ENCODE measurements around the gene NDRG3. TPM values are rescaled to one million over a fixed set of nuclear protein-coding genes. Genes with fewer than 3 reads are reported as not detected.

The NDRG3 gene
- polyA plus RNA-seq, 1 donor from 2014 or later, result 61.0 TPM

- no peak overlapping the region for H3K4me3 ChIP-seq (ENCODE audit: low read length)
- no peaks in the 10 kb centered on the region for H4K20me1 ChIP-seq (ENCODE audit: insufficient read depth)
- H3K9me3 ChIP-seq (ENCODE audit: low read length), result no peaks in the 10 kb centered on the region
- H3K4me2 ChIP-seq (ENCODE audit: low read length), result no peak overlapping the region
- H3K9me2 ChIP-seq (ENCODE audit: insufficient read depth, low read length), result no peaks in the 10 kb centered on the region
- H3K79me2 ChIP-seq (replicated peaks; ENCODE audit: insufficient read depth, low read length), result no peaks in the 10 kb centered on the region
- H2AFZ ChIP-seq (ENCODE audit: low read depth, low read length), result no peak overlapping the region
- no peaks in the 10 kb centered on the region for H3F3A ChIP-seq (ENCODE audit: insufficient read depth, low read length, poor library complexity, severe bottlenecking)
- H3K36me3 ChIP-seq (ENCODE audit: insufficient read depth, low read length), result no peaks in the 10 kb centered on the region
- H3K27ac ChIP-seq (ENCODE audit: low read length), result no peak overlapping the region
- no peak overlapping the region for H3K9ac ChIP-seq (ENCODE audit: low read length)
- no peaks in the 10 kb centered on the region for H3K27me3 ChIP-seq (ENCODE audit: insufficient read depth, low read depth, low read length)
- TF ChIP-seq RAD21 (conservative IDR thresholded peaks at IDR 0.05) (no peak), SMC3 (conservative IDR thresholded peaks at IDR 0.05; ENCODE audit: poor library complexity) (no peak), EZH2 (IDR thresholded peaks at IDR 0.05; ENCODE audit: borderline replicate concordance, insufficient read depth, low read length, poor library complexity, severe bottlenecking) (no peak), MXI1 (conservative IDR thresholded peaks at IDR 0.05; ENCODE audit: poor library complexity, severe bottlenecking) (no peak), EP300 (conservative IDR thresholded peaks at IDR 0.05; ENCODE audit: poor library complexity, severe bottlenecking) (no peak), TAF1 (IDR thresholded peaks at IDR 0.05; ENCODE audit: low read depth) (no peak)
- TF ChIP-seq, protein P1, sequence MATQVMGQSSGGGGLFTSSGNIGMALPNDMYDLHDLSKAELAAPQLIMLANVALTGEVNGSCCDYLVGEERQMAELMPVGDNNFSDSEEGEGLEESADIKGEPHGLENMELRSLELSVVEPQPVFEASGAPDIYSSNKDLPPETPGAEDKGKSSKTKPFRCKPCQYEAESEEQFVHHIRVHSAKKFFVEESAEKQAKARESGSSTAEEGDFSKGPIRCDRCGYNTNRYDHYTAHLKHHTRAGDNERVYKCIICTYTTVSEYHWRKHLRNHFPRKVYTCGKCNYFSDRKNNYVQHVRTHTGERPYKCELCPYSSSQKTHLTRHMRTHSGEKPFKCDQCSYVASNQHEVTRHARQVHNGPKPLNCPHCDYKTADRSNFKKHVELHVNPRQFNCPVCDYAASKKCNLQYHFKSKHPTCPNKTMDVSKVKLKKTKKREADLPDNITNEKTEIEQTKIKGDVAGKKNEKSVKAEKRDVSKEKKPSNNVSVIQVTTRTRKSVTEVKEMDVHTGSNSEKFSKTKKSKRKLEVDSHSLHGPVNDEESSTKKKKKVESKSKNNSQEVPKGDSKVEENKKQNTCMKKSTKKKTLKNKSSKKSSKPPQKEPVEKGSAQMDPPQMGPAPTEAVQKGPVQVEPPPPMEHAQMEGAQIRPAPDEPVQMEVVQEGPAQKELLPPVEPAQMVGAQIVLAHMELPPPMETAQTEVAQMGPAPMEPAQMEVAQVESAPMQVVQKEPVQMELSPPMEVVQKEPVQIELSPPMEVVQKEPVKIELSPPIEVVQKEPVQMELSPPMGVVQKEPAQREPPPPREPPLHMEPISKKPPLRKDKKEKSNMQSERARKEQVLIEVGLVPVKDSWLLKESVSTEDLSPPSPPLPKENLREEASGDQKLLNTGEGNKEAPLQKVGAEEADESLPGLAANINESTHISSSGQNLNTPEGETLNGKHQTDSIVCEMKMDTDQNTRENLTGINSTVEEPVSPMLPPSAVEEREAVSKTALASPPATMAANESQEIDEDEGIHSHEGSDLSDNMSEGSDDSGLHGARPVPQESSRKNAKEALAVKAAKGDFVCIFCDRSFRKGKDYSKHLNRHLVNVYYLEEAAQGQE (IDR thresholded peaks at IDR 0.05; ENCODE audit: borderline replicate concordance), result no peak
- TF ChIP-seq, protein P2, sequence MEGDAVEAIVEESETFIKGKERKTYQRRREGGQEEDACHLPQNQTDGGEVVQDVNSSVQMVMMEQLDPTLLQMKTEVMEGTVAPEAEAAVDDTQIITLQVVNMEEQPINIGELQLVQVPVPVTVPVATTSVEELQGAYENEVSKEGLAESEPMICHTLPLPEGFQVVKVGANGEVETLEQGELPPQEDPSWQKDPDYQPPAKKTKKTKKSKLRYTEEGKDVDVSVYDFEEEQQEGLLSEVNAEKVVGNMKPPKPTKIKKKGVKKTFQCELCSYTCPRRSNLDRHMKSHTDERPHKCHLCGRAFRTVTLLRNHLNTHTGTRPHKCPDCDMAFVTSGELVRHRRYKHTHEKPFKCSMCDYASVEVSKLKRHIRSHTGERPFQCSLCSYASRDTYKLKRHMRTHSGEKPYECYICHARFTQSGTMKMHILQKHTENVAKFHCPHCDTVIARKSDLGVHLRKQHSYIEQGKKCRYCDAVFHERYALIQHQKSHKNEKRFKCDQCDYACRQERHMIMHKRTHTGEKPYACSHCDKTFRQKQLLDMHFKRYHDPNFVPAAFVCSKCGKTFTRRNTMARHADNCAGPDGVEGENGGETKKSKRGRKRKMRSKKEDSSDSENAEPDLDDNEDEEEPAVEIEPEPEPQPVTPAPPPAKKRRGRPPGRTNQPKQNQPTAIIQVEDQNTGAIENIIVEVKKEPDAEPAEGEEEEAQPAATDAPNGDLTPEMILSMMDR (IDR thresholded peaks at IDR 0.05; ENCODE audit: poor library complexity, severe bottlenecking), result no peak
Measured at GRCh38 chr20:36633285-36633772, 112.6 kb downstream of the NDRG3 start.

DNA sequence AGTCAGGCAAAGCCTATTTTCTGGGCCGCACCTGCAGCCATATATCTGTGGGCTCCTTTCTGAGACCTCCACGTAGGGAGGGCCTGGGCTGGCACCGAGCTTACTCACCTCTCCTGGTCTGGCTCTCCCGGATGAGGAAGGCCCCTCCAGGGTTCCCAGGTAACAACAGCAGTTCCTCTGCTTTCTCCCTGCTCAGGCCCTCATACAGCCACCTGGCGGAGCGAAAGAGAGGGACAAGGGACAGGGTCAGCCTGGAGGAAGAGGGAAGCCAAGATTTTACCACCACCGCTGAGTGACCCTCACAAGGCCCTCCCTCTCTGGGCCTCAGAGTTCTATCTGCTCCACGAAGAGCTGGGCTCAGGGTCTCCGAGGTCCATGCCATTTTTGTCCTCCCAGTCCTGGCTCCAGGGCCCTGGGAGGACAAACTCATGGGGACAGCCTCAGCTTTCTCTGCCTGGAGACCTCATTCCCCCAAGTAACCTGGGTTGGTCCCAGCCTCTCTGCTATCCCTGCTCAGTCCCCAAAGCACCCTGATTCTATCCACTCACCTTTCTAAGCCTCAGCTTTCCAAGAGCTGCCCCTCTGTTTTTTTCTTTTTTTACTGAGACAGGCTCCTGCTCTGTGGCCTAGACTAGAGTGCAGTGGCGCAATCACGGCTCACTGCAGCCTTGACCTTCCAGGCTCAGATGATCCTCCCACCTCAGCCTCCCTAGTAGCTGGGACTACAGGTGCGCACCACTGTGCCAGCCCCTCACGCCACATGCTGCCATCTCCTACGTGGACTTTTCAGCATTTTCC, 113.2 kb downstream of the NDRG3 start:
- H3K27me3 ChIP-seq (ENCODE audit: insufficient read depth, low read depth, low read length), result no peaks in the 10 kb centered on the region

More for the DNA sequence above, 113.2 kb downstream of the NDRG3 start:
- Histone ChIP-seq H3K27ac (ENCODE audit: low read length) (no peak overlapping the region), H3K36me3 (ENCODE audit: insufficient read depth, low read length) (no peaks in the 10 kb centered on the region), H3K9me3 (ENCODE audit: low read length) (no peaks in the 10 kb centered on the region), H3K4me2 (ENCODE audit: low read length) (no peak overlapping the region), H3F3A (ENCODE audit: insufficient read depth, low read length, poor library complexity, severe bottlenecking) (no peaks in the 10 kb centered on the region), H3K79me2 (replicated peaks; ENCODE audit: insufficient read depth, low read length) (no peaks in the 10 kb centered on the region), H3K9ac (ENCODE audit: low read length) (no peak overlapping the region), H2AFZ (ENCODE audit: low read depth, low read length) (no peak overlapping the region), H4K20me1 (ENCODE audit: insufficient read depth) (no peaks in the 10 kb centered on the region), H3K4me3 (ENCODE audit: low read length) (no peak overlapping the region), H3K9me2 (ENCODE audit: insufficient read depth, low read length) (no peaks in the 10 kb centered on the region)
- TF ChIP-seq, protein P2 (IDR thresholded peaks at IDR 0.05; ENCODE audit: poor library complexity, severe bottlenecking), result no peak
- no peak for TF ChIP-seq EP300 (conservative IDR thresholded peaks at IDR 0.05; ENCODE audit: poor library complexity, severe bottlenecking)
- no peak for TF ChIP-seq EZH2 (IDR thresholded peaks at IDR 0.05; ENCODE audit: borderline replicate concordance, insufficient read depth, low read length, poor library complexity, severe bottlenecking)
- TF ChIP-seq, protein P1 (IDR thresholded peaks at IDR 0.05; ENCODE audit: borderline replicate concordance), result no peak
- TF ChIP-seq RAD21 (conservative IDR thresholded peaks at IDR 0.05), result no peak
- TF ChIP-seq POLR2AphosphoS5 (IDR thresholded peaks at IDR 0.05), result no peak
- TF ChIP-seq SMC3 (conservative IDR thresholded peaks at IDR 0.05; ENCODE audit: poor library complexity), result no peak
- no peak for TF ChIP-seq MXI1 (conservative IDR thresholded peaks at IDR 0.05; ENCODE audit: poor library complexity, severe bottlenecking)
- TF ChIP-seq TAF1 (IDR thresholded peaks at IDR 0.05; ENCODE audit: low read depth), result no peak
